ENCODE data around the gene RSU1.
"Not testable (repeated sequence)": the region's sequence is repeated elsewhere in the genome, so short reads cannot be mapped to it uniquely, and the experiment has no call there.

The RSU1 gene

GRCh38 chr10:16780338-16780880 lies 36.8 kb downstream of the RSU1 start:
- DNase-seq (ENCODE audit: low read depth): peak; percentile 18

GRCh38 chr10:16779384-16779915 lies 37.8 kb downstream of the RSU1 start:
- no peak for DNase-seq (ENCODE audit: low read depth)

DNA sequence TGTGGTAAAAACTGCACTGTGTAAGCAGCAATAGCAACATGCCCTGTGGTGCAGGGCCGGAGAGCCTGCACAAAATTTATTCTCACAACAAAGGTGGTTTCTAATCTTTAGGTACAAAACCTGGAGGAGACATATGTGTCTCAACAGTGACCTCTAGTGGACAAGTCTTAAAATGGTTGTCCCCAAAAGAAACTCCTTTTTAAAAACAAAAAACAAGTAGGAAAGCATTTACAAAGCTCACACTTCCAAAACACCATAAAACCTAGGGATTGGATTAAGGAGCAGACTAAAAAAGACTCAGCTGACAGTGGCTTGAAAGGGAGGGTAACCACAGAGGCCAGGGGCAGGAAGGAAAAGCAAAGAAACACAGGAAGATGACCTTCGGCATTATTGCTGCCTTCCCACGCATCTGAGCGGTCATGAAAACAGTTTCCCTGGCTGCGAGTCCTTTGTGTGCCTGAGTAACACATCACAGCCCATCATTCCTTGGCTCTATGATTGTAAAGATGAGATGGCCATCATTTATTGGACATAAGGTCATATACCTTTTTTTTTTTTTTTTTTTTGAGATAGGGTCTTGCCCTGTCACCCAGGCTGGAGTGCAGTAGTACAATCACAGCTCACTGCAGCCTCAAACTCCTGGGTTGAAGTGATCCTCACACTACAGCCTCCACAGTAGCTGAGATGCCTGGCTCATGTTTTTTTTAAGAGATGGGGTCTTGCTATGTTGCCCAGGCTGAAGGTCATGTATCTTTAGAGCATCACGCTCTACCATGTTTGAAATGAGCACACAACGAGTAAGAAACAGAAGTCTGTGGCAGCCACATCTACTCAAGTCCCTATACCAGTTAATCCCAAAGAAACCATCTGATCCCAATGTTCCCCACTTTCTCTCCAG lies 39.5 kb downstream of the RSU1 start:
- DNase-seq (ENCODE audit: low read depth): peak; percentile 52

GRCh38 chr10:16776896-16777295 lies 40.3 kb downstream of the RSU1 start:
- DNase-seq (ENCODE audit: low read depth): no peak

DNA sequence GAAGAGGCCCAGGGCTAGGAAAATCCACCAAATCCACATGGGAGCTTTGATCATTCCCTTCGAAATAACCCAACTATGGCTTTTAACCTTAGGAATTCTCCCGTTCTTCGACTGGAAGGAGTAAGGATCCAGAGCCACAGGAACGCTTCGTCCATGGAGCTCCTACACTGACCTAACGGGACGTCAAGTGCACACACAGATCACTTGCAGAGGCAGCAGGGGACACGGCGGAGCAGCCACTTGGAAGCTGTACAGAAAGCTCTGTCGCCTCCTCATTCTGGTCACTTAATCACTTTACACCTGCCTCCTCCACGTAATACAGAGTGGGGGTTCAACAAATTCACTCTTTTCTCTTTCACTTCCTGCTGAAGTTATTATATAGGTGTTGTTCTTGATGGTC lies 43.9 kb downstream of the RSU1 start:
- no peak for DNase-seq (ENCODE audit: low read depth)

GRCh38 chr10:16770670-16771069 lies 46.6 kb downstream of the RSU1 start:
- no peak for DNase-seq (ENCODE audit: low read depth)

GRCh38 chr10:16770141-16770540 lies 47.1 kb downstream of the RSU1 start:
- DNase-seq (ENCODE audit: low read depth): no peak

GRCh38 chr10:16769331-16769730 lies 47.9 kb downstream of the RSU1 start:
- no peak for DNase-seq (ENCODE audit: low read depth)

DNA sequence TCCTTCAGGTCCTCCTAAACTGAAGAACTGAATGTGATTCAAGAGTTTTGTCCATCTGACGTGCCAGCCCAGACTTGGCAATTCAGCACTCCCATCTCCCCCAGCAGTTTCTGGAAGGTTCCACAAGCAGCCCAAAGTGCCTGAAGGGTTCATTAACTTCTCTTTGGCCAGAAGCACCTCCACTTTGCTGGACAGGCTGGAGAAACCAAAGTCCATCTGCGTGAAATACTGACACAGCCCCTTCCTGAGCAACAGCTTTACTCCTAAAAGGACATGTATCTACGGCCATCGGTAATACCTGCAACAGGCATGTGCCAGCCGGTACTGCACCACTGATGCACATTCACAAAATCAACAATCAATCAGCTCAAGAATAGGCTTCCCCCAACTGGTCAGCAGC lies 48.5 kb downstream of the RSU1 start:
- DNase-seq (ENCODE audit: low read depth): no peak

DNA sequence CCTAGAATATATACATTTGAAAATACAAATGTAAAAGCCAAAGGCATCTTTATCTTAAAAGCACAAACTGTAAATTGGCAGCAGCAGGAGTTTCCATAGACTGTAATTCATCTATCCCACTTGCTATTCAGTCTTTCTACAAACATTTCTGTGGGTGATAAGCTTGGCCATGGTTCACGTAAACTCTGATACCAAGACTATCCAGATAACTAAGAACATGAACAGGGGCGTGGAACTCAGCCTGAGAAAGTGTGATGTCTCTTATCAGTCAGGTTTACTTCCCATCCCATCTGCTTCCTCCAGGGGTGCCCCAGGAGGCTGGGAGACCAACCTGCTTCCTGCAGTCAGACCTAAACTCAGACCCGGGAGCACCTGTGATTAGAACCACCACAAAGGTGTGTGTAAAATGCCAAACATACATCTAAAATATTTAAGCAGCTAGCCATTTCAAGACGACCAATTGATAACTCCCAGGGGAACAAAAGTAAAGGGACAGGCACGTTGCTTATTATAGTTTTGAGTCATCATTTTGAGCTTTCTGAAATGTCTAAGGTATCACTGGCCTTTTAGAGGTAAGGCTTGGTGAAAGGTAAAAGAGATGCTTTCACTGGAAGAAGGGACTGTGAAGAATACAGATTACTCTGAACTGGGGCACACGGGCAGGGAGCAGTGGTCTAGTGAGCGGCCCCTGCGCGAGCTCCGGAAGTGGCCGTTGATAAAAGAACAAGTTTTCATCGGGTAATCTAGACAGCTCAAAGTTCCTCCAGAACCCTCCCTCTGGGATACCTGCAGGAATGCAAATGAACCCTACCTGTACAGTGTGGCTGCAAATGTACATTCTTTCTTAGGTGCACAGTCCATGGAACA lies 51.5 kb downstream of the RSU1 start:
- DNase-seq (ENCODE audit: low read depth): peak; percentile 10

DNA sequence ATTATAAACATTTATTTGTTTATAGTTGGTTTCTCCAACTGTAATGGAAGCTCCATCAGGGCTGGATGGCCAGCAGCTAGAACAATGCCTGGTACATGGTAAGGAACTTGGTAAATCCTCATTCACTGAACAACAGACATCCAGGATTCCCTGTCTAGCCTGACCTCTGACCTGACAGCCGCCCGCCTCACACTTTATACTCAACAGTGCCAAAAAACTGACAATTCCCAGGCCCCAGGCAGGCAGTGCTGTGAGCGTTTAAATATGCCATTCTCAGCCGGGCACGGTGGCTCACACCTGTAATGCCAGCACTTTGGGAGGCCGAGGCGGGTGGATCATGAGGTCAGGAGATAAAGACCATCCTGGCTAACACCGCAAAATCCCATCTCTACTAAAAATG lies 55.9 kb downstream of the RSU1 start:
- DNase-seq (ENCODE audit: low read depth): no peak

- peak; percentile 74 for DNase-seq (ENCODE audit: low read depth)
These were observed 60.5 kb downstream of the RSU1 start for GRCh38 chr10:16756561-16757221.

DNA sequence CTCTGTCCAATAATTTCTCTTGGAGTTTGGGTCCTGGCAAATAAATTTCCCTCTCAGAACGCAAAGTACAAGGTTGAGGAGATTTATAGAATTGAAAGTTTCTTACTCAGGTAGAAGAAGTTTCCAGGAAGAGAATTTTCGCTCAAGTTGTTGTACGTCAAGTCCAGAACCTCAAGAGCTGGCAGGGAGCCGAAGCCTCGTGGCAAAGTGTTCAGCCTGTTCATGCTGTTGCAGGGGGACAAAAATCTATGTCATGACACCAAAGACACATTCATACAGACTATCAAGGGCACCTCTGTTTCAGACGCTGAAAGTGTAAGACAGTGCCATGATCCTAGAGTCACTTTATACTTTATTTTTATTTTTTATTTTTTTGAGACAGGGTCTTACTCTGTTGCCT lies 62.5 kb downstream of the RSU1 start:
- no peak for DNase-seq (ENCODE audit: low read depth)

- DNase-seq (ENCODE audit: low read depth): not testable (repeated sequence)
These were observed 64.4 kb downstream of the RSU1 start for GRCh38 chr10:16752849-16753248.

DNA sequence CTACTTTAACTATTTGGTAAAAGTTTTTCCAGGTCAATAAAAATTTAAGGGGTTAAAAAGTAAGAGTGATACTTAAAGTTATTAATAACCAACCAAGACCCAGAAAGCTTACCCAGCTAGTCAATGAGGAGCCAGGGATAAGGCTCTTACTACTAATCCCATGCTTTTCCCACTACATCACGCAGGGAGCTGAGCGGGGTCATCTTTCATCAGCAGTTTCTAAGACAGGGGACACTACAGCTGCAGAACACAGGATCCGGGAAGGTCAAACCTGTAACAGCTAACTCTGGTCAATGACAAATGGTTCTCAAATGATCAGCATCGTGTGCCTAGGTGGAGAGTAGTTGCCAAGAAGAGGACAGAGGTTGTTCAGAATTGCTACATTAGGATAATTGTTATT lies 65.1 kb downstream of the RSU1 start:
- DNase-seq (ENCODE audit: low read depth): no peak

- DNase-seq (ENCODE audit: low read depth): no peak
These were observed 66.0 kb downstream of the RSU1 start for GRCh38 chr10:16751244-16751643.

DNA sequence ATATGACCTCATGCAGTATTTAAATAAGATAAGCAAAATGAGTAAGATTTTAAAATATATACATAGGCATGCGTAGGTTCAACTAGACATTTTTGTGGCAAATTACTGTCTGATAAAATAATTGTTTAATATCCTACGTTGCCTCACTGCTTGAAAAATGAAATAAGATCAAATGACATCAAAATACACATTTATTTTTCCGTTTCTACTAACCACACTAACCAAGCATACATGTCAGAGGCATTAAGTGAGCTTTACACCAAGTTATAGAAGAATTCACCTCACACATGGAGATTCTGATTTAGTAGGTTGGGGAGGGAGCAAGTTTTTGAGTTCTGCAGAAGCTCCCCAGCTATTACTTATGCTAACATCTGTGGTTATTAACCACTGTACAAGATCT lies 66.8 kb downstream of the RSU1 start:
- peak; percentile 73 for DNase-seq (ENCODE audit: low read depth)

DNA sequence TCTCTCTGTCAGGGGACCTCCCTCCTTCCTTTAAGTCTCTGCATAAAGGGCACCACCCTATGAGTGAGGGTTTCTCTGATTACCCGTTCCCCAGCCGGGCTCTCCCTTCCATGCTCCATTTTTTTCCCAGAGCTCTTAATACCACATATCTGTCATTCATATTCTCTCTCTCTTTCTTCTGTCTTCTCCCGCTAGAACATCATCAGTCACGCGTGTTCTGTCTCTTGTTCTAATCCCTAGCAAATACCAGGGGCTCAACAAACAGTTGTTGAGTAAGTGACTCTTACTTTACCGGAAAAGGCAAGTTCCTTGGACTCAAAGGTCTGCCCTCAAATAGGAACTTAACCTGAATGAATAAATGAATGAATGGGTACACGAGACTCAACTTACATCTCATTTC lies 68.5 kb downstream of the RSU1 start:
- peak; percentile 85 for DNase-seq (ENCODE audit: low read depth)

DNA sequence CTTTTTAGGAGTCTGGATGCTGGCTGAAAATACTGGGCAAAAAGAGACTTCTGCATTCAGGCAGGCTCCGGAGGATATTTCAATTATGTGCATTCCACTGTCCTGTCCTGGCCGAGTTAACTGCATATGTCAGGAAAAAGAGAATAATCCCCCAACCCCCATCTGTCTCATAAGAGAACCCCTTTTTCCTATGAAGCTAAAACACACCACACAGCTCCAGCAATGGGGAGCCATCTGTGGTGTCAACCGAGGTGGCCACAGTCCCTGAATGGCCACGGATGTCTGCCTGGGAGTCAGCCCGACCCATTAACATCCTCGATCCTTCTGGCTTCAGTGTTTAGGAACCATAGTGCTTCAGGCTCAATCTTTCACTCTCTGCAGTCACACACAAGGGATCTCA lies 70.4 kb downstream of the RSU1 start:
- DNase-seq (ENCODE audit: low read depth): no peak

GRCh38 chr10:16745061-16745460 lies 72.2 kb downstream of the RSU1 start:
- no peak for DNase-seq (ENCODE audit: low read depth)

- DNase-seq (ENCODE audit: low read depth): no peak
These were observed 74.9 kb downstream of the RSU1 start for GRCh38 chr10:16742165-16742960.
